B cell (primary cell): ENCODE data around the gene PLCB4. TPM values are rescaled to one million over a fixed set of nuclear protein-coding genes. Genes with fewer than 3 reads are reported as not detected.

Experiments
- ATAC-seq: fragments of 200-7000 bp; cut with Tn5 transposase; one replicate; pipeline ENCODE4 v1.10.0; 2021; ENCODE audit warnings: low read depth, mild to moderate bottlenecking, moderate number of reproducible peaks, moderate library complexity
- CTCF ChIA-PET: fragments of 350-600 bp; sonication (Branson Sonifier 250); formaldehyde crosslinking; loops from one replicate; lab custom pipeline; 2021; ENCODE audit warnings: antibody characterized with exemption, inconsistent platforms; lab: Charles Lee
- POLR2A ChIA-PET: fragments of 350-600 bp; sonication (Branson Sonifier 250); formaldehyde crosslinking; loops from one replicate; lab custom pipeline; 2021; ENCODE audit warnings: antibody characterized with exemption; lab: Charles Lee
- DNase-seq: peaks from one replicate; pipeline ENCODE4 v3.0.0; 2013
- H2AFZ ChIP-seq: 2 replicates; pipeline ENCODE4 v1.6.1; 2012; ENCODE audit warnings: mild to moderate bottlenecking, low read depth, low read length; ENCODE audit not compliant: insufficient read depth, poor library complexity, severe bottlenecking
- H3K27ac ChIP-seq, 2 donors: 1 replicate in 1 of 2; 2 replicates in 1 of 2; pipeline ENCODE4 v1.5.1; 2012 to 2013; ENCODE audit warnings: low read length in 2 of 2, mild to moderate bottlenecking in 2 of 2, moderate library complexity in 1 of 2
- H3K27me3 ChIP-seq, 4 experiments: fragments of 200-600 bp in 1 of 4; sonication (generic) in 1 of 4; replicated peaks in 1 of 4; 1 replicate in 2 of 4; 2 replicates in 2 of 4; pipeline versions ENCODE4 v1.6.1 to v1.7.0; 2013 to 2016; ENCODE audit warnings: low read length in 3 of 4, mild to moderate bottlenecking in 2 of 4, mixed read lengths in 1 of 4, moderate library complexity in 1 of 4; ENCODE audit not compliant: insufficient read depth in 4 of 4, control insufficient read depth in 3 of 4; ENCODE audit errors: control extremely low read depth in 1 of 4
- H3K36me3 ChIP-seq, 2 experiments: replicated peaks in 1 of 2; 1 replicate in 1 of 2; 2 replicates in 1 of 2; pipeline versions ENCODE4 v1.6.1 to v1.7.1; 2013; ENCODE audit warnings: low read length in 1 of 2; ENCODE audit not compliant: insufficient read depth in 2 of 2, control insufficient read depth in 1 of 2; ENCODE audit errors: control extremely low read depth in 1 of 2, extremely low read depth in 1 of 2
- H3K4me1 ChIP-seq, 2 donors: fragments of 200-600 bp in 1 of 2; sonication (generic) in 1 of 2; 1 replicate in 1 of 2; 2 replicates in 1 of 2; pipeline versions ENCODE4 v1.5.1 to v1.6.1; 2013 to 2017; ENCODE audit warnings: low read length in 2 of 2; ENCODE audit not compliant: control insufficient read depth in 2 of 2, insufficient read depth in 2 of 2
- H3K4me2 ChIP-seq: replicated peaks from 2 replicates; pipeline ENCODE3; 2012; ENCODE audit warnings: mild to moderate bottlenecking, low read depth, low read length; ENCODE audit not compliant: poor library complexity, severe bottlenecking
- H3K4me3 ChIP-seq, 5 experiments: fragments of 200-600 bp in 1 of 5; sonication (generic) in 1 of 5; 1 replicate in 3 of 5; 2 replicates in 2 of 5; pipeline versions ENCODE4 v1.5.1 to v1.7.0; 2011 to 2016; ENCODE audit warnings: low read length in 4 of 5, mild to moderate bottlenecking in 4 of 5, low read depth in 2 of 5, control low read depth in 1 of 5, moderate library complexity in 1 of 5; ENCODE audit not compliant: insufficient read depth in 1 of 5; ENCODE audit errors: control extremely low read depth in 1 of 5, extremely low read depth in 1 of 5
- H3K79me2 ChIP-seq: fragments of 200-600 bp; sonication (generic); one replicate; pipeline ENCODE4 v1.6.0; 2016; ENCODE audit warnings: low read length; ENCODE audit not compliant: control insufficient read depth, insufficient read depth
- H3K9ac ChIP-seq: fragments of 200-600 bp; sonication (generic); 2 replicates; pipeline ENCODE4 v1.6.1; 2017; ENCODE audit warnings: mild to moderate bottlenecking, low read length, moderate library complexity
- H3K9me3 ChIP-seq, 3 donors: one replicate each; pipeline versions ENCODE4 v1.6.1 to v1.7.1; 2013; ENCODE audit warnings: low read length in 2 of 3; ENCODE audit not compliant: control insufficient read depth in 2 of 3, insufficient read depth in 1 of 3; ENCODE audit errors: control extremely low read depth in 1 of 3
- H4K20me1 ChIP-seq: 2 replicates; pipeline ENCODE4 v1.6.0; 2012; ENCODE audit warnings: mild to moderate bottlenecking, low read length; ENCODE audit not compliant: insufficient read depth, control insufficient read depth, poor library complexity, severe bottlenecking
- H3K27ac Mint-ChIP-seq: one replicate; pipeline ENCODE4 v1.8.0; 2021; ENCODE audit warnings: mixed read lengths
- H3K27me3 Mint-ChIP-seq: one replicate; pipeline ENCODE4 v1.8.0; 2021; ENCODE audit warnings: mixed read lengths
- H3K4me1 Mint-ChIP-seq: one replicate; pipeline ENCODE4 v1.8.0; 2021; ENCODE audit warnings: mixed read lengths
- H3K4me3 Mint-ChIP-seq: one replicate; pipeline ENCODE4 v1.8.0; 2021; ENCODE audit warnings: mixed read lengths
- H3K9me3 Mint-ChIP-seq: one replicate; pipeline ENCODE4 v1.8.0; 2022; ENCODE audit warnings: mixed read lengths; ENCODE audit not compliant: insufficient read depth
- CTCF ChIP-seq: fragments of 200-600 bp; IDR thresholded peaks from one replicate; pipeline ENCODE4 v1.8.0; 2022; ENCODE audit warnings: antibody characterized with exemption, mild to moderate bottlenecking
- EZH2 ChIP-seq: IDR thresholded peaks from 2 replicates; pipeline ENCODE4 v1.6.1; 2012; ENCODE audit warnings: borderline replicate concordance, low read depth, mild to moderate bottlenecking, moderate library complexity, low read length; ENCODE audit not compliant: insufficient read depth, poor library complexity, severe bottlenecking
- WGBS: methylation state at CpG from one replicate; pipeline ENCODE4 v1.1.5; 2013; ENCODE audit warnings: missing lambda C conversion rate; ENCODE audit not compliant: insufficient coverage; 5-methylcytosine and 5-hydroxymethylcytosine counted together
- intact Hi-C: fragments of 100-400 bp; cut with micrococcal nuclease; formaldehyde crosslinking; loops from one replicate; pipeline ENCODE4 v1.10.0; 2022
- polyA plus RNA-seq: library from polyadenylated mRNA; depleted of rRNA; stranded (reverse); fragments of >200 nt; gene quantifications from 2 replicates; pipeline ENCODE4 v1.2.3, GENCODE V29; 2012
- total RNA-seq, 2 donors: library from RNA; stranded (reverse); fragments of 120-200 nt in 1 of 2; gene quantifications; 1 replicate in 1 of 2; 2 replicates in 1 of 2; pipeline versions ENCODE4 v1.2.3 to v1.2.4, GENCODE V29; 2013 to 2022

The PLCB4 gene
- total and polyA plus RNA-seq, 2 donors (not counting 1 experiment from before 2014, with no cell fraction given) = not detected

GRCh38 chr20:9207253-9207652, 138.4 kb downstream of the PLCB4 start:
- H3K9me3 Mint-ChIP-seq = no peaks in the 10 kb centered on the region
- no peak overlapping the region for H3K4me3 Mint-ChIP-seq
- no peak overlapping the region for H3K4me2 ChIP-seq
- H4K20me1 ChIP-seq = no peaks in the 10 kb centered on the region
- no peak for ATAC-seq
- H3K4me3 ChIP-seq = no peak overlapping the region
- intact Hi-C loops = no loop called here
- WGBS = 80% methylated on average over 1 of the region's 5 CpGs
- no peak overlapping the region for H3K9ac ChIP-seq
- no peaks in the 10 kb centered on the region for H3K36me3 ChIP-seq
- H3K9me3 ChIP-seq = no peaks in the 10 kb centered on the region
- no peak for DNase-seq
- ChIA-PET CTCF (no interaction called here), POLR2A (no interaction called here)
- H3K27ac Mint-ChIP-seq = no peak overlapping the region
- no peaks in the 10 kb centered on the region for H3K27me3 Mint-ChIP-seq
- no peaks in the 10 kb centered on the region for H3K79me2 ChIP-seq
- H3K27ac ChIP-seq = no peak overlapping the region
- no peaks in the 10 kb centered on the region for H3K27me3 ChIP-seq
- H3K4me1 ChIP-seq = no peaks in the 10 kb centered on the region
- TF ChIP-seq EZH2 = no peak
- H3K4me1 Mint-ChIP-seq = no peaks in the 10 kb centered on the region
- no peak overlapping the region for H2AFZ ChIP-seq

- no peaks in the 10 kb centered on the region for H3K9me3 Mint-ChIP-seq
- WGBS = no CpG with 5 or more reads among the region's 5 CpGs
- TF ChIP-seq EZH2 = no peak
- TF ChIP-seq CTCF = no peak
Observed at GRCh38 chr20:9210356-9210755, 141.5 kb downstream of the PLCB4 start.

More at GRCh38 chr20:9210356-9210755, 141.5 kb downstream of the PLCB4 start:
- Mint-ChIP-seq H3K27ac (no peak overlapping the region), H3K4me3 (no peak overlapping the region), H3K27me3 (no peaks in the 10 kb centered on the region), H3K4me1 (no peaks in the 10 kb centered on the region)
- H3K27ac ChIP-seq = no peak overlapping the region
- H3K9ac ChIP-seq = no peak overlapping the region
- no peaks in the 10 kb centered on the region for H3K4me1 ChIP-seq
- no peak overlapping the region for H3K4me2 ChIP-seq
- H3K9me3 ChIP-seq = no peaks in the 10 kb centered on the region
- ATAC-seq (no peak), DNase-seq (no peak)
- H3K27me3 ChIP-seq = no peaks in the 10 kb centered on the region
- no peaks in the 10 kb centered on the region for H3K36me3 ChIP-seq
- CTCF ChIA-PET = no interaction called here
- H3K4me3 ChIP-seq = no peak overlapping the region
- H2AFZ ChIP-seq = no peak overlapping the region
- intact Hi-C loops = no loop called here
- H4K20me1 ChIP-seq = no peaks in the 10 kb centered on the region
- POLR2A ChIA-PET = no interaction called here
- H3K79me2 ChIP-seq = no peaks in the 10 kb centered on the region
